GM12874 (cell line): Measurements from ENCODE around the gene TBC1D10B.

Source experiments
- CTCF ChIP-seq: IDR thresholded peaks from 2 replicates; pipeline ENCODE4 v1.5.1; 2011; ENCODE audit warnings: low read depth, mild to moderate bottlenecking, control low read depth, low read length, moderate library complexity; ENCODE audit not compliant: insufficient read depth

Gene TBC1D10B

GRCh38 chr16:30348929-30349328, 21.4 kb downstream of the TBC1D10B start:
- TF ChIP-seq CTCF: no peak

DNA sequence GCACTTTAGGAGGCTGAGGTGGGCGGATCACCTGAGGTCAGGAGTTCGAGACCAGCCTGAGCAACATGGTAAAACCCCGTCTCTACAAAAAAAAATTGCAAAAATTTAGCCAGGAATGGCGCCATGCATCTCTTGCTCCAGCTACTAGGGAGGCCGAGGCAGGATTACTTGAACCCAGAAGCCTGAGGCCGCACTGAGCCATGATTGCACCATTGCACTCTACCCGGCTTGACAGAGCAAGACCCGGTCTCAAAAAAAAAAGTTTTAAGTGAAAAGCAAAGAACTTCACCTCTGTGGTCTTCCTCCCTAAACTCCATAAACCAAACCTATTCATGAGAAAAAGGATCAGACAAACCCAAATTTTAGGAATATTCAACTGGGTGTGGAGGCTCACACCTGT, 22.2 kb downstream of the TBC1D10B start:
- no peak for TF ChIP-seq CTCF

DNA sequence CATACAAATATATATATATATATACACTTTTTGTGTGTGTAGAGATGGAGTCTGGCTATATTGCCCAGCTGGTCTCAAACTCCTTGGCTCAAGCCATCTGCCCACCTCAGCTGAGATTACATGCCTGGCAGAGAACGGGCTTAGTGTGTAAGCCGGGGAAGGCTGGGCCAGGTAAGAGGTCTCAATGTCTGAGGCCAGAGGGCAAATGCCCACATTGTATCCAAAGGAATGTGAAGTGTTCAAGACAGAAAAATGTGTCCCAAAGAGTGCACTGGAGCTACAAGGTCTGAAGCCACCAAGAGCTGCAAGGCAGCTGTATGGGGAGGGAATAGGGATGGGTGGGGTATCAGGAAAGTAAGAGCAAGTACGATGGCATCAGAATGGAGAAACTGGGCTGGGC, 24.0 kb downstream of the TBC1D10B start:
- TF ChIP-seq CTCF: no peak

- no peak for TF ChIP-seq CTCF
Measured at GRCh38 chr16:30342751-30343490, 27.4 kb downstream of the TBC1D10B start.

DNA sequence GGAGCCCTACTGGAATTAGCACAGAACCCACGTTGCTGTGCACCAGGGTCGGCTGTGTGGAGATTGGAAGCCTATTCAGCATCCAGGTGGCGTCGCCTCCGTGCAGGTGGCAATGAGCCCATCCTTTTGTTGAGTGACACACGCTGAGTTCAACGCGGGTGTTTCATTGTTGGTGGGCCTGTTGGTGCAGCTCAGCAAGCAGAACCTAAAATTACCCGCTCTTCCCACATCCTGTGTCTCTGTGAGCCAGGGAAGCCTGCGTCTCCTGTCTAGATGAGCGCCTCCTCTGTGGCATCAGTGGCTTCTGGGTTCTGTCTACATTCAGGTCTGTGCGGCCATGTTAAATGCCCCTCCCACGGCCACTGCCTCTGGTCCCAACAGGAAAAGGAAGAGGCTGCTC, 29.7 kb downstream of the TBC1D10B start:
- TF ChIP-seq CTCF: no peak

DNA sequence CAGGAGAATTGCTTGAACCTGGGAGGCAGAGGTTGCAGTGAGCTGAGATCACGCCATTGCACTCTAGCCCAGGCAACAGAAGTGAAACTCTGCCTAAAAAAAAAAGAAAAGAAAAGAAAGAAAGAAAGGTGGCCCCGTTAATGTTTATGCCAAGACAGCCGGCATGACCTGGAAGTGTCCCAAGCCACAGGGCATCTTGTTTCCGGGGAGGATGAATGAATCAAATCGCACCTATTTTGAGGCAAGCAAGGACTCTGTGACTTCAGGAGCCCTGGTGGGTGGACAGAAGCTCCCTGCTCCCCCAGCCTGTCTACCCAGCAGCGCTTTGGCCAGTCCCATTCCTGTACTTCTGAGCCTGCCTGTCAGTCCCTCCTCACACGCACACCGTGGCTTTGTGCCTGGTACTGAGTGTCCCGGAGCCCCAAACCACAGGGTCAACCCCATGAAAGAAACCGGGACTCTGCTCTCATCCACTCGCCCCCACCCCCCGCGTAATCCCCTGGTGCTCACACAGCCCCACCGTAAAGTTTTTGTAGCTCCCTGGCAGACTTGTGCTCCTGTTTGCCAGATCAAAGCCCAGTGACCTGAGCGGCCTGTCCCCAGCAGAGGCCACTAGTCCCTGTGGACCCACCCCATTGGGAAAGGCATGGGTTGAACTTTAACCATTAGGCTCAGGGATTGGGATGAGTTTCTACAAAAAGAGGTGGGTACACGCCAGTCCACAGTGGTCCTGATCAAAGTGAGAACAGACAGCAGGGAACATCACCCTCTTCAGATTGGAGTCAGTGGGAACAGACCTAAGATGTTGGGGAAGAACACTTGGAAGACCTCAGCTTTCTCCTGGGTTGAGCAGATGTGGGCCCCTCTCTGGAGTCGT, 34.5 kb downstream of the TBC1D10B start:
- no peak for TF ChIP-seq CTCF
